Activated naive CD4-positive, alpha-beta T cell (primary cell): Measurements from ENCODE around the gene STIMATE.

Experiments used
- DNase-seq, 4 experiments: peaks; one replicate each; lab custom pipeline; 2025; lab: John Stamatoyannopoulos, UW

Gene STIMATE

DNA sequence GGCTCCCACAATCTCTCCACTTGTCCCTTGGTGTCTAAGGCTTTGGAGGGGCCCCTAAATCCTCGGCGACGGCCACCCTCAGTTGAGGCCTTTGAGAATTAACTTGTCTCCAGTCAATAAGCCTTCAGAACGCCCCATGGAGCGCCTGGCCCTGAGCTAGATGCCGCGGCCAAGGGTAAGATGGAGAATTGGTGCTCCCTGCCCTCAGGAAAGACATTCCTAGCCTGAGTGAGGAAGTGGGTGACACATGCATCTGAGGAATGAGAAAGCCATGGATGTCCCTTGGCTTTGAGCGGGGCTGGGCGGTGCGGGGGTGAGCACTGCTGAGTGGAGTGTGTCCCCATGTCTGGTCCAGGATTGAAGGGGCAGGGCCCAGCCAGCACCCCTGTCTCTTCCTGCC lies 80.1 kb downstream of the STIMATE start:
- DNase-seq = no peak

DNA sequence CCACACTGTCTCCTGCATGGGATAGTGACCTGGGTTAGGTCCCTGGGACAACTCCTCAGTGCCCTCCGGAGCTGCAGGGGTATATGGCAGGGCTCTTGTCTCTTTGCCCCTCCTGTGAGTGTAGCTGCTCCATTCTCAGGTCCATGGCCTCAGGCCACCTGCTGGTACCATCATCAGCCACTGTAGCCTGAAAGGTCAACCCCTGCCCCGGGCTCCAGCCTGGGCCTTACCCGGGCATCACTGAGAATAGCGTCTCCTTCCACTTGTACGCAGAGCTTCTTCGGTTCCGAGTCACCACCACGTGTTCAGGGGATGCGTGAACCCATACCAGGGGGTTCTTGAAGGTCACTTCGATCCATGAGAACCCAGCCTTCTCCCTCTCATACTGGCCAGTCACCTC lies 80.7 kb downstream of the STIMATE start:
- DNase-seq = no peak

DNA sequence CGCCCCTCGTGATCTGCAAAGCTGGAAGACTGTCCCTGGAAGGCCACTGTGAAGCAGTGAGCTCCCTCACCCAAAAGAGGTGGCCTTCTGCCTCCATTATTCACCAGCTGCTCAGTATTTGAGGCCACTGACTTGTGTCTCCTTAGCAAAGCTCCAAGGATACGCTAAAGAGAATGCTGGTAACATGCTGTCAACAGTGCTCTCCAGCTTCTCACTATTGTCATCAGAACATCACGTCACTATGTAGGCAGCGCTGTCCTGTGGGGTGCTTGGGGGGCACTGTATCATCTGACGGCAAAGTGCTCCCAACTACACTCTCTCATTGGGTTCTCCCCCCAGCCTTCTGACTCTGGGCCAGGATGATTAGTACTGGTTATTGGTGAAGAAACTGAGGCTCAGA lies 81.1 kb downstream of the STIMATE start:
- DNase-seq = no peak

DNA sequence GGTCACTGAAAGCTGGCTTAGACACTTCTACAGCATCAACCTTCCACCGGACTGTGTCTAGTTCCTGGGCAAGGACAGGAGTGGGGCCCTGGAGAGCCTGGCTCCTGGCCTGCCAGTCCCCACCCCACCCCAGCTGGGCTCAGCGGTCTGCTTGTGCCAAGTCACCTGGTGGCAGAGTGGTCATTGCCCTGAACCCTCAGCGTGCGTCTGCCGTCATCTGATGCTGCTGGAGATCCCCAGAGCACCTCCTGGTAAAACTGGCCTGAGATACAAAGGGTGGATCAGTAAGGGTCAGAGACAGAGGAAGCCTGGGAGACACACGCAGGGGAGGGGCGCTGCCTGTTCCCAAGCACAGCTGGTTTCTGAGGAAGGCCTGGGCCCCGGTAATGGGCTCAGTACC lies 83.5 kb downstream of the STIMATE start:
- DNase-seq = no peak

DNA sequence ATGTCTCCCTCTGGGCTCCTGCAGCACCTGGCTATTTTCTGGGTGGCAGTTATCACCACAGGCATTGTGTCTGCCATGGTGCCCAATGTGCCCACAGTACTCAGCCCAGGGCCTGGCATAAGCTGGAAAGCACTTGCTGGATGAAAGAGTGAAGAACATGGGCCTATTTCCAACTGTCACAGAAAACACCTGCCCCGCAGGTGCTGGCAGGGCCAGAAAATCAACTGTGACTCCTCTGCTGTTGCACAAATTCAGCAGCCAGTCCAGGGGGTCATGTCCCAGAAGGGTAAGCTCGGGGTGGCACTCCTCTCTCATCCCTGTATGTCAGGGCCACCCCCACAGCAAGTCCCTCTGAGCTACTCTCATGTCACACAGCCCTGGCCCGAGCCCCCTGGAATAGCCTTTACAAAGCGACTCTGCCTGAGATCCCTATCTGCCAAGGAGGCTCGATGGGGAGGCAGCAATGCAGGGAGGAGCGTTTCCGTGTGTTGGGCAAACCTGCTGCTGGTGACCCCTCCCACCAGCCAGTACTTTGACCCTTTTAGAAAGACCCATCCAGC lies 85.8 kb downstream of the STIMATE start:
- DNase-seq = no peak

DNA sequence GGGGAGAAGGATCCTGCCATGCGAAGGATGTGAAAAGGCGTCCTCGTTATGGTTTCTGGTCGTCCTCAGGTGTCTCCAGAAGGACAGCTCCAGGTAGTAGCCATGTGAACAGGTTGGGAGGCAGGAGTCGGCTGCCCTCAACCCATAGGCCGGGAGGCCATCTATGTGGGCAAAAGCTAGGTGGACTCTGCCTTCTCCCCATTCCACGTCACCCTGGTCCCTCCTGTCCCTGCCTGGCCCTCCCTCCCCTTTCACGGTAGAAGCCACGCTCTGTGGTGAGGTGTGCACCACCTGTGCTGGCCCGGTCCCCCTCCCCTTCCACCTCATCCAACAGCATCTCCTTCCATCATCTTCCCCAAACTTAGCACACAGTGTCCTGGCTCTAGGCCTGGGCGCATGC lies 86.4 kb downstream of the STIMATE start:
- DNase-seq = no peak

DNA sequence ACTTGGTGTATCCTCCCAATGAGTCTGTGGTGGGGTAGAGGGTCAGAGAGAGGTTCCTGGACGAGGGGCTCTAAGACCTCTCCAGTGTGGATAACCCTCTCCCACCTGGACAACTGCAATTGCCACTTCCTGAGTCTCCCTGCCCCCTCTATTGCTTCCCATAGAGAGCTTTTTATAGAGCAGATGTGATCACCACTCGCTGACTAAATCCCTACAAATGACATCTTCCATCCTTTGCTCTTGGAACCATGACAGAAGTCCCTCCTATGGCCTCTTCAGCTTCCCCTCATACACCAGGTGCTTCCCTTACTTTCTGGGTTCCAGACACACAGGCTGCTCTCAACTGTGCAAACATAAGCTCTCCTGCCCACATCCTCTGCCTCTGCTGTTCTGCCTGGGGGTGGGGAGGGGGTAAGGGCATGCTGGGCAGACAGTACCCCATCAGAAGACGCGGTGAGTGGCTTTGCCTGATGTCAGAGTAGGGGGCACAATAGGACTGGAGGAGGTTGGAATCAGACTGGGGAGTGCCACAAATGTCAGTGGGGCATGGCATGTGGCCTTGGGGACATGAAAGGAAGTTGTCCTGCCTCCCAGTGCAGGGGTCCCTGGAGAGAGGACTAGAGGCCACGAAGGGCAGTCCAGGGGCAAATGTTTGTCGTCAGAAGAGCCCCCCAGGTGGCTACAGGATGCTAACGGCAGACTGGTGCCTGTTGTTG lies 87.5 kb downstream of the STIMATE start:
- no peak for DNase-seq

DNA sequence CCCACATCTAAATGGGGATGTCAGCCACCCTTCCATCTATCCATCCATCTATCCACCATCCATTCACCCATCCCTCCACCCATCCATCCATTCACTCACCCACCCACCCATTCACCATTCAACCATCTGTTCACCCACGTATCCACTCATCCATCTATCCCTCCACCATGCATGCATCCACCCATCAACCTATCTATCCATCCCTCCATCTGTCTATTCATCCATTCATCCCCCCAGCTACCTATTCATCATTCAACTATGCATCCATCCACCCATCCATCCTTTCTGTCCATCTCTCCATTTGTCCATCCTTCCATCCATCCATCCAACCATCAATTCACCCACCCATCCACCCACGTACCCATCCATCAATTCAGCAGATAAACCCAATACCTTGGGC lies 88.2 kb downstream of the STIMATE start:
- DNase-seq = no peak

DNA sequence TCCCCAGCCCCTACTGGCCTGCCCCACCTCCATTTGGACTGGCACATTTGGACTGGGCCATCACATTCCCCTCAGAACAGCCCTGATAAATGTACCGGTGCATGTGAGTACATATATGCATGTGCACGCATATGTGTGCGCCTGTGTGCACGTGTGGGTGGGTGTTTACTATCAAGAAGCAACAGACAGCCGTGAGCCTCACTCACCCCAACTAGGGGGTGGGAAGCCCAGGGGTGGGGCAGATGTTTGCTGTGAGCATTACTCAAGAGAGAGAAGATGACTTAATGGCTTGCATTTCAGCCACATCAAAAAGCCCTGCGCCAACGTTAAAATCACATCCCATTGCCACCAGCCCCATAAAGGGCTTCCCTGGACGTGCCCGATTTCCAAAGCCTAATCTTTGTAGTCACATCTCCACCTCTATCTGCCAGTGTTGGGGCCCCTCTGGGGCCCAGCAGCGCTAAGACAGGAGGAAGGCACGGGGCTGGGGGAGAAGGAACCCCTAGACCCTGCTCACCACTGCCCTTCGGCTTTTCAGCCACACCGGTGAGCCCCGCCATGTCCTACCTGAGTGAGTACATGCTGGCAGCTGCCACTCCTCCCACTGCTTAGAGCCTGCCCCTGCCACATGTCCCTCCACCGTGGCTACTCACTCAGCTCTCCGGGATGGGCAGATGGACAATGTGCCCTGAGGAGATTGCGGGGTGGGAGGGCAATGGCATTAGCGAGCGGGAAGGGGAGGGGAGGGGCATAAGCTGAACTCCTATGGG lies 91.9 kb downstream of the STIMATE start:
- no peak for DNase-seq

DNA sequence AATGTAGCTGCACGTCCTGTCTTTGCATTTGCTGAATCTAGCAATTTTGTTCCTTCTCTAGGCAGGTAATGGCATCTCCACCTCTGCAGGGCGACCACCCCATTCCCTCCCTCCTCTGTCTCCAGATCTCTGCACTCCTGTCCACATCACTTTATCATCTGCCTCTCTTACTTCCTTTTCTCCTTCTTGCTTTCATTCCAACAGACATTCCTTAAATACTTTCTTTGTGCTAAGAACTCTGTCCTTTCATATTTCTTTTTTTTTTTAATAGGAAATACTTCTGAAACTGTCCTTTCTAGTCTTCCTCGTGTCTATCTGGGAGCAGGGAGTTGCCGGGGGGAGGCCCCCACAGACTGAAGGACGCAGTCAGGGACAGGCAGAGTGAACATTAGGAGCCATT lies 95.5 kb downstream of the STIMATE start:
- DNase-seq = no peak

DNA sequence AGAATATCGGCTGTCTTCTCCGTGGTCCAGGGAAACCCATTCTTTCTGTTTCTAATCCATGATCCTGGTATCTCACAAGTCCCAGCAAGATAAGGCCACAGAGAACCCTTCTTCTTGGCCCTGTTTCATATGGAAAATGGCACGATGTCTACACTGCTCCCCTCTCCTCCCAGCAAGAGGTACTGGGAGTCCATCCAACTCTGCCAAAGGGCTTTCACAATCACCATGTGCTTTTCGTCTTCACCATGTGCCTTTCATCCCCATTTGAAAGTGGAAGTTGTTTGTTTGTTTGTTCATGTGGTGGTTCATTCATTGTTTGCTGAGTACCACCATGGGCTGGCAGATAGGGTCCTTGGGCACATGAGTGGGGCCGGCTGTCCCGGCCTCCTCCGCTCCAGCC lies 97.3 kb downstream of the STIMATE start:
- no peak for DNase-seq

DNA sequence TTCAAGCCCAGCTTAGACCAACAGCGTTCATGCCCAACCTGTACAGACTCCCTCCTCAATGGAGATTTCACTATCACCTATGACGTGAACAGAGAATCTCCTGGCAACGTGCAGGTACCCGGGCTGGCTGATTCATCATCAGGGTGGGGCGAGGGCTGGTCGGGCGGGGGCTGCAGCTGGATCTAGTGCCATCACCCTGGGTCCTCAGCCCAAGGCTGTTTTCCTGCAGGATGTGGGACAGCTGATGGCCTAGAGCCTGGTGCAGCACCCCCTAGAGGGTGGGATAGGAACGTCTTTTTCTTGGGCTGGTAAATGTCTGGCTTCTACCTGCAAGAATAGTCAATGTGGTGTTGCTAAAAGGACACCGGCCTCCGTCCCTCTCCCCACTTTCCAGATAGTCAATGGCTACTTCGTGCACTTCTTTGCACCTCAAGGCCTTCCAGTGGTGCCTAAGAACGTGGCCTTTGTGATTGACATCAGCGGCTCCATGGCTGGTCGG lies 98.3 kb downstream of the STIMATE start:
- no peak for DNase-seq

DNA sequence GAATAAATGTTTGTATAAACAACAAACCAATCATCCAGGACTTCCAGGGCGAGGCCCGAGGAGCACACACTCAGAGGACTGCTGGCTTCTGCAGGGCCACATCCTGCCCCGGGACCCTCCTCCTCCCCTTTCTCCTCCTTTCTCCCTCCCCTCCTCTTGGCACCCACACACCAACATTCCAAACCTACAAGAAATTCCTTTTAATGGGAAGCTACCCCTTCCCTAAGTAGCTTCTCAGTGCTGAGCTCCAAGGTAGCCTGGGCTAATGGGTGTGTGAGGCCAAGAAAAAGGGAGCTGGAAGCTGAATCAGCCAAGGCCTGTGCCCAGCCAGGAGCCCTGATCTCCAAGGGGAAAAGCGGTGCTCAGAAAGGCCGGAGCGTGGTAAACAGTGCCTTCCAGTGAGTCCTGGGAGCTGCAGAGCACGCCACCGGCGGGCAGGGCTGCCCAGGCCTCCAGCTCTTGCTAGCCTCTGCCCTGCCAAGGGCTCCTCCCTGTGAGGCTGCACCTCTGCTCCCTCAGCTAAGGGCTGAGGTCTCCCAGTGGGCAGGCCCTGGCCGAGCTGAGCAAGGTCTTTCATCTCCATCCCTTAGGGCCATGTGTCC lies 98.9 kb downstream of the STIMATE start:
- no peak for DNase-seq

DNA sequence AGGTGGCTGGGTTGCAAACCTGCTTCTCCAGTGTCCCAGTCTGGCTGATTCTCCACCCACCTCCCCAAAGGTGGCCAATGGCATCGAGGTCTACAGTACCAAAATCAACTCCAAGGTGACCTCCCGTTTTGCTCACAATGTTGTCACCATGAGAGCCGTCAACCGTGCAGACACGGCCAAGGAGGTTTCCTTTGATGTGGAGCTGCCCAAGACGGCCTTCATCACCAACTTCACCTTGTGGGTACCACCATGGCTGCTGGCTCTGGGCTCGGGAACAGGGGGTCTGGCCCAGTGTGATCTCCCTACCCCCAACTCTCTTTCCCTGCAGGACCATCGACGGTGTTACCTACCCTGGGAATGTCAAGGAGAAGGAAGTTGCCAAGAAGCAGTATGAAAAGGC lies 100.9 kb downstream of the STIMATE start:
- DNase-seq = no peak

DNA sequence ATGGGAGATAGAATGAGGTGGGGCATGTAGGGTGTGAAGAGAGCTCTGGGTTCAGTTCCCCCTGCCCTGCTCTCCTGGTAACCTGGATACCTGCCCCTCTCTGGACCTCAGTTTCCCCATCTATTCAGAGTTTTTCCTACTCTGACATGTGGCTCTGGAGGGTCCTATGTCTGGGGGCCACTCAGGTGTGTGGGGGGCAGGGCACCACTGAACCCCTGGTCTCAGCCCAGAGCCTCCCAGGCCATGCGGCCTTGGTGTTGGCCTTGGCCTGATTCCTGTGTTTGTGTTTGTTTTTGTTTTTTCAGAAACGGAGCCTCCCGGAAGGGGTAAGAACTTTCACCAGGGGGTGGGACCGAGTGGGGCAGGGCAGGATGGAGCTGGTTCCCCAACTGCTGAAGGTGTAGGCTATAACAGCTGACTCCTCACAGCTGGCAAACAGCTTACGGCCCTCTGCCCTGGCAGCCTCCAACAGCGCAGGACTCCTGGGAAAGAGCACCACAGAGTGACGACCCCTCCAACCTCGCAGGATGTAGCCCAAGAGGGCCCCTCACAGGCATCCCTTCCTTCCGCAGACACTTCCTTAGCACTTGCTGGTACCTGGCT lies 101.9 kb downstream of the STIMATE start:
- DNase-seq = no peak

DNA sequence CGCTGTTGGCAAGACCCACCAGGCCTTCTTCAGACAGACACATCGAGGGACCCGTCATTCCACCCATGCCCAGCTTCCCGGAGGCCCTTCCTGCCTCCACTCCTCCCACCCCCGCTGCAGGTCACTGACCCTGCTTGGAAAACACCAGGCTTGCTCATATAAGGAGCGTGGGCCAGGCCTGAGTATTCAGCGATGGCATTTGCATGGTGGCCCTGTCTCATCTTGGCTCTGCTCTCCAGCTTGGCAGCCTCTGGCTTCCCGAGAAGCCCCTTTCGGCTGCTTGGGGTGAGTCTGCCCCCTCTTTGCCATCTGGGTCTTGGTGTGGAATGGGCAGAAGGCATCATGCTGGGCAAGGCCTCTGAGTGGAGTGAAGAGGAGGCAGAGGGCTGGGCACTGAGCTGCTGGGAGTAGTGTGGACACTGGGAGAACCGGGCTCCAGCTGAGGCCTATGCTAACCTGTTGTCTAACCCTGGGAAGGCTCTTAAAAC lies 102.7 kb downstream of the STIMATE start, which contains the start of gene ITIH3:
TSS of gene ITIH3 (plus strand) at position 185 of the 488 bp plus-strand sequence. CDS start at position 193, 8 bp downstream.
- no peak for DNase-seq

DNA sequence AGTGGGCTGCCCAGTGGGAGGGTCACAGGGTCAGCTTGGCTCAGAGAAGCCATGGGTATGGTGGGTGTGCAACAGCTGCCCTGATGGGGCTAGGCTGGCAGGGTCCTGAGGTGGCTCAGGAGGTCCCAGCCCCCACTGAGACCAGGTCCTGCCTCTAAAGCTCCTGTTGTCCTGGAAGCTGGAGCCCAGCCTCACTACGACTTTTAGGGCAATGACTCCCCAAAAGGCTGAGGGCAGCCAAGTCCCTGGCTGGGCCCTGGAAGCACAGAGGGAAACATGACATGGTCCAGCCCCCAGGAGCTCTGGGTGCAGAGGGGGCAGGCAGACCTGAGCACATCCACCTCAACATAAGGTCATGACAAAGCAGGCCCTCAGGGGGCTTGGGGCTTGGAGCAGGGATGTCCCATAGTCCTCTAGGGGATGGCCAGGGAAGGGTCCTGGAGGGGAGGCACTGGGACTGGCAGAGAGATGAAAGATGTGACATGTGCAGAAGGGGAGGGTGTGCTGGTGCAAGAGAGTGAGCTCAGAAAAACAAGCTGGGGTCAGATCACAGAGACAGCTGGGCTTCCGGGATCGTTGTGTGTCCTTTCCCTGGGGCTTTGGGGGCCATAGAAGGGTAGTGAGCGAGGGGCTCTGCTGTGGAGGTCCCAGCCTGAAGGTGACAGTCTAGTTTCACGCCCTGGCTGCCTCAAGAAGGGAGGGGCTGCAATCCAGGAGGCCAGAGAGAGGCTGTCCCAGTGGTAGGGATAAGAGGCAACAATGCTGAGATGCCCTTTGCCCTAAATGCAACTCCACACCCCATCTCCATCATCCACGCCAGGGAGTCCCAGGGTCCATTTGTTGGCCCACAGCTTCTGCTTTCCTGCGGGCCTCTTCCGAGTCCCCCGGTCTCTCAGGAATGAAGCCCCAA lies 103.4 kb downstream of the STIMATE start:
- no peak for DNase-seq

DNA sequence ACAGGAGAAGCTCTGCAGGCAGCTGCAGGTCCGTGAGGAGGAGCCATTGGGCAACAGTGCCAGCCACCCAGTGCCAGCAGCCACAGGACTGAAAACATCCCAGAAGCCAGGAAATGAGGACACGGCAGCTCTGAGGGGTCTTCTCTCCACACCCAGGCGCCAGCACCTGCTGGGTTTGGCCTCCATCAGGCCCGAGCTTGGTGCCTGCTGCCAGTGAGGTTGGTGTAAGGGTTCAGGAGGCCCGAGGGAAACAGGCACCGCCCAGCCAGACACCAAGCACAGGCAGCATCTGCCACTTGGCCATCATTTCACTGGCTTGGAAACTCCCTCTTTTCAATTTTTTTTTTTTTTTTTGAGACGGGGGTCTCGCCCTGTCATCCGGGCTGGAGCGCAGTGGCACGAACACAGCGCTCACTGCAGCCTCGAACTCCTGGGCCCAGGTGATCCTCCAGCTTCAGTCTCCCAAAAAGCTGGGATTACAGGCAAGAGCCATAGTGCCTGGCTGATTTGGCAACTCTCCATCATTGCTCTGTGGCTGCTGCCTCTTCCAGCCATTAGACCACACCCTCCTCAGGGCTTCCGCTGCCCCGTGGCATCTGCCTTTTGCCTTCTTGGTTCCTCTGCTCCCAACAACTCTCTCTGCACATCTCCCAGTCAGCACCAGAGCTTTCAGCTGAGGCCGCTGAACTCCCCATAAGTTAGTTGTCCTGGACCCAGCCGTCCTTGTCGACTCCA lies 104.2 kb downstream of the STIMATE start:
- no peak for DNase-seq

DNA sequence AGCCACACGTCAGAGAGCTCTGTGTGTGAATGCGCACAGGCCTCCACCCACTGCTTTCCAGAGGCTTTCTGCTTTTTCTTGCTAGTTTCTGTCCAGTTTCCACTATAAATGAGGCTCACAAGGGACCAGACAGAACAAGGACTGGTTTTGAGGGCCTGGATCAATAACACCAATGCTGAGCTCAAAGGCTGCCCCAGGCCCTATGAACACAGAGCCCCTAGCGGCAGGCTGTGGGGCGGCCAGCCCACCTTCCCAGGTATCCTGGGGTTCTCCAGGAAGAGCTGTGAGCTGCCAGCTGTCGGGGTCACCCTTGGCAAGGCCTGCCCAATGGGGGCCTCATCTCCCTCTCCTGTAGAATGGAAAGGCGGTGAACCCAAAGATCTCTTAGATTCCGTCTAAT lies 104.9 kb downstream of the STIMATE start:
- no peak for DNase-seq

DNA sequence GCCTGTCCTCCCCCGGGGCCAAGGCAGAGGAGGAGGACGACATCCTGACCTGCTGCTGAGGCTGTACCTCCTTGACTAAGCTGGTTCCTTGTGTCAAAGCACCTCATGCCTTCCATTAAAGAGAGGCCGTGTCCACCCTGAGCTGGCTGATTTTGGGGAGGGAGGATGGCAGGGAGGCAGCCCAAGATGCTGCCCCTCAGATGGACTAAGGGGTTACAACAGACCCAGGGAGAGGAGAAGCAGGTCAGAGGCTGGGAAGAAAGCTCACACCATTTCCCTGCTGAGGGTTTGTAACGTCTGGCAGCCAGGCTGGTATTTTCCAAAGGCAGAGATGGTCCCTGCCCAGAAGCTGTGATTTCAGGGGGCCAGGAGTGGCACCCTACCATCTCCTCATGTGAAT lies 105.4 kb downstream of the STIMATE start:
- no peak for DNase-seq
